BE2C (cell line): ENCODE measurements around the gene PRDM16.

Experiments used
- DNase-seq: peaks from one replicate; pipeline ENCODE4 v3.0.0-alpha.2; 2020
- H3K27me3 ChIP-seq: fragments of 250-450 bp; sonication (Bioruptor Pico); 2 replicates; pipeline ENCODE4 v1.5.1; 2020; ENCODE audit warnings: mild to moderate bottlenecking
- H3K36me3 ChIP-seq: fragments of 250-450 bp; sonication (Bioruptor Pico); 2 replicates; pipeline ENCODE4 v1.5.1; 2020; ENCODE audit warnings: mild to moderate bottlenecking
- H3K4me1 ChIP-seq: fragments of 250-450 bp; sonication (Bioruptor Pico); 2 replicates; pipeline ENCODE4 v1.5.1; 2020
- H3K4me3 ChIP-seq: 2 replicates; pipeline ENCODE4 v1.5.1; 2011; ENCODE audit warnings: low read depth, low read length
- H3K9me3 ChIP-seq: fragments of 250-450 bp; sonication (Bioruptor Pico); 2 replicates; pipeline ENCODE4 v1.5.1; 2020
- TF ChIP-seq, protein P1 (sequence below): IDR thresholded peaks from 2 replicates; pipeline ENCODE4 v1.5.1; 2012; ENCODE audit warnings: mild to moderate bottlenecking, low read depth, low read length

The PRDM16 gene

DNA sequence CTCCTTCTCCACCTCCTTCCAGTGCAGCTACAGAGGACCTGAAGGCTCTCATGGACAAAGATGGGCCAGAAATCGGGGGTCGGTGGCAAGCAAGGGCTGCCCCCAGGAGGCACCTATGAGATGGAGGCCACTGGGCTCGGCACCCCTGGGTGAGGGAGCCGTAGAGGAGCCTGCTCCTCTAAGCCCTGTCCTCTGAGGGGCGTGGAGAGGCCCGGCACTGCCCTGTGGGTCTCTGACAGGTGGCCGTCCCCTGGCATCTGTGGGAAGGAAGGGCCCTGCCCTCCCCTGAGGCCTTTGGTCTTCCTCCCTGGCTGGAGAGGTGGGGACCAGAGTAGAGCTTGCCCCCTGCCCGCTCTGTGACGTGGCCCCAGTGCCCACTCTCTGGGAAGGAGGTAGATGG is 30.9 kb downstream of the PRDM16 start:
- TF ChIP-seq, protein P1, sequence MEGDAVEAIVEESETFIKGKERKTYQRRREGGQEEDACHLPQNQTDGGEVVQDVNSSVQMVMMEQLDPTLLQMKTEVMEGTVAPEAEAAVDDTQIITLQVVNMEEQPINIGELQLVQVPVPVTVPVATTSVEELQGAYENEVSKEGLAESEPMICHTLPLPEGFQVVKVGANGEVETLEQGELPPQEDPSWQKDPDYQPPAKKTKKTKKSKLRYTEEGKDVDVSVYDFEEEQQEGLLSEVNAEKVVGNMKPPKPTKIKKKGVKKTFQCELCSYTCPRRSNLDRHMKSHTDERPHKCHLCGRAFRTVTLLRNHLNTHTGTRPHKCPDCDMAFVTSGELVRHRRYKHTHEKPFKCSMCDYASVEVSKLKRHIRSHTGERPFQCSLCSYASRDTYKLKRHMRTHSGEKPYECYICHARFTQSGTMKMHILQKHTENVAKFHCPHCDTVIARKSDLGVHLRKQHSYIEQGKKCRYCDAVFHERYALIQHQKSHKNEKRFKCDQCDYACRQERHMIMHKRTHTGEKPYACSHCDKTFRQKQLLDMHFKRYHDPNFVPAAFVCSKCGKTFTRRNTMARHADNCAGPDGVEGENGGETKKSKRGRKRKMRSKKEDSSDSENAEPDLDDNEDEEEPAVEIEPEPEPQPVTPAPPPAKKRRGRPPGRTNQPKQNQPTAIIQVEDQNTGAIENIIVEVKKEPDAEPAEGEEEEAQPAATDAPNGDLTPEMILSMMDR, result no peak
- H3K9me3 ChIP-seq, result no peaks in the 10 kb centered on the region
- DNase-seq, result no peak
- no peaks in the 10 kb centered on the region for H3K4me1 ChIP-seq
- H3K27me3 ChIP-seq, result peaks cover 8% of the 10 kb centered on the region; the same call in 1 of the 2 replicates
- H3K36me3 ChIP-seq, result no peaks in the 10 kb centered on the region
- H3K4me3 ChIP-seq, result no peak overlapping the region

DNA sequence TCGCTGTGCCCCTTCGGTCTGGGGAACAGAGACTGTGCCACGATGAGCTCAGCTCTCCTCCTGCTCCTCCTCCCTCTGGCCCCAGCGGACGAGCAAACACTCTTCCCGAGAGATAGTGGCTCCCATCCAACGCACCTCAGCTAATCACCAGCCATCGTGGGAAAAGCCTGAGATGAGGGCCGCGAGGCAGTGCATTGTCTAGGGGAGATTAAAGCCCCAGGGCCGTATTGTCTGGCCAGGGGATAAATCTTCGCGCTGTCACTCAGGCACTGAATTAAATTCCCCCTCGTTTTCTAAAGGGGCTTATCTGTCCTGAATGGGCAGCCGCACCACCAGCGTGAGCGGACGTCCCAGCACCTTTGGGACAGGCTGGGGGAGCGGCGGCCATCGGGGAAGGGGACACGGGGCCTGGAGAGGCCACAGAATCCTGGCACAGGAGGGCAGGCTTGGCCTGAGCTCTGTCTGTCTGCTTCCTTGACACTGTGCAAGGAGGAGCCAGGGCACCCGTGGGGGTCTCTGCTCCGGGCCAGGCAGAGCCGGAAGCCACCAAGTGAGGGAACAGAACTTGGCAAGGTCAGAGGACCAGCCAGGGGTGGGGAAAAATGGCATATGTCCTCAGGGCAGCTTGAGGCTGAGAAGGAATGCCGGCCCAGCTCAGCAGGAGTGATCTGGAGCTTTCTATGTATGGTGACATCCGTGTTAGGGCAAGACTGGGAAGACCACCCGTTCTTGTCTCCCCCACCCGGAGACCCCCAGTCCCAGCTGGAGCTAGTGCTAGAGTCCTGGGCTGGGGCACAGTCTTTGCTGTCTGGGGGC is 32.3 kb downstream of the PRDM16 start:
- H3K36me3 ChIP-seq, result no peaks in the 10 kb centered on the region
- no peaks in the 10 kb centered on the region for H3K4me1 ChIP-seq
- H3K27me3 ChIP-seq, result peaks cover 8% of the 10 kb centered on the region; the same call in 1 of the 2 replicates
- TF ChIP-seq, protein P1, result no peak
- H3K4me3 ChIP-seq, result no peak overlapping the region
- no peaks in the 10 kb centered on the region for H3K9me3 ChIP-seq
- no peak for DNase-seq

DNA sequence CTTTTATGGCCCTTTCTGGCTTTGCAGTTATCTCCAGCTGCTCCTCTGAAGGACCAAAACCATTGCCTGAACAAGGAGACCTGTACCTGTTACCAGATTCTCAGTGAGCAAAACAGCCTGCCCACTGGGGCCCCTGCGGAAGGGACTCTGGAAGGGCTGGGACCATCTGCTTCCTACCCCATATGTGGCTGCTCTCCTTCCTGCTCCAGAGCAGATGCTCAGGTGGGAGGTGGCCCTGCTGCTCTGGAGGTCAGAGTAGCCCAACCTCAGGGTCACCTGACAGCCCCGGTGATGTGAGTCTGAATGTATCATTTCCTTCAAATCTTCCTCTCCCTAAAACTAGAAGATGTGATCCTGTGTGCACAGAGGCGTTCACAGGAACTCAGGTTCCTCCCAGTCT is 33.6 kb downstream of the PRDM16 start:
- no peak for DNase-seq
- H3K9me3 ChIP-seq, result no peaks in the 10 kb centered on the region
- peaks cover 8% of the 10 kb centered on the region; the same call in 1 of the 2 replicates for H3K27me3 ChIP-seq
- TF ChIP-seq, protein P1, result no peak
- H3K4me1 ChIP-seq, result no peaks in the 10 kb centered on the region
- no peaks in the 10 kb centered on the region for H3K36me3 ChIP-seq
- no peak overlapping the region for H3K4me3 ChIP-seq

DNA sequence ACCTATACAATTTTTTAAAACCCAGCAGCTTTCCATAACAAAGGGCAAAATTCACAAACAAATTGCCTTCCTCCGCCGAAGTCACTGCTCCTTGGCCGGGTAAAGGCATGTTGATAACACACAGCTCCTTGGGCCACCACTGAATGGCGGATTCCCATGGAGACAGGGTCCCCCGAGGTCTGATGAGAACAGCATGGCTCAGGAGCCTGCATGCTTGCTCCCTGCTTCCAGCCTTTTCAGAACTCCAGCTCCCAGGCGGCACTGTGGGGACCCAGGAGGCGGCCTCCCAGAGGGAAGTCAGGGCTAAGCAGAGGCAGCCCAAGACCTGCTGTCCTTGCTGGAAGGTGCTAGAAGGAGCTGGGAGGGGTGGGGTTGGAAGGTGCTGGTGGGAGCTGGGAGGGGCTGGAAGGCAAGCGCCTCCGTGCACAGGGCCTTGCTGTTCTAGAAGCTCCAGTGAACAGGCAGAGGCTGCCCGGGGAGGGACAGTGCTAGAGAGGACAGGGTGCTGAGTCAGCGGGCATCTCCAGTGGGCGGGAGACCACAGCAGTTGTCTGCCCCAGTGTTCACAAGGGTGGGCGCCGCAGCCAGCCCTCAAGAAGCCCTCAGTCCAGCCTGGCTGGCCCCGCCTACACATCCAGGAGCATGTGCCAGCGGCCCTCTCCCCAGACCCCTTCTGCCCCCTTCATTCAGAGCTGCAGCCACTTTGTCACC is 35.1 kb downstream of the PRDM16 start:
- no peaks in the 10 kb centered on the region for H3K4me1 ChIP-seq
- no peak for DNase-seq
- H3K9me3 ChIP-seq, result no peaks in the 10 kb centered on the region
- no peaks in the 10 kb centered on the region for H3K36me3 ChIP-seq
- no peak overlapping the region for H3K4me3 ChIP-seq
- TF ChIP-seq, protein P1, result no peak
- peaks cover 8% of the 10 kb centered on the region; the same call in 1 of the 2 replicates for H3K27me3 ChIP-seq

DNA sequence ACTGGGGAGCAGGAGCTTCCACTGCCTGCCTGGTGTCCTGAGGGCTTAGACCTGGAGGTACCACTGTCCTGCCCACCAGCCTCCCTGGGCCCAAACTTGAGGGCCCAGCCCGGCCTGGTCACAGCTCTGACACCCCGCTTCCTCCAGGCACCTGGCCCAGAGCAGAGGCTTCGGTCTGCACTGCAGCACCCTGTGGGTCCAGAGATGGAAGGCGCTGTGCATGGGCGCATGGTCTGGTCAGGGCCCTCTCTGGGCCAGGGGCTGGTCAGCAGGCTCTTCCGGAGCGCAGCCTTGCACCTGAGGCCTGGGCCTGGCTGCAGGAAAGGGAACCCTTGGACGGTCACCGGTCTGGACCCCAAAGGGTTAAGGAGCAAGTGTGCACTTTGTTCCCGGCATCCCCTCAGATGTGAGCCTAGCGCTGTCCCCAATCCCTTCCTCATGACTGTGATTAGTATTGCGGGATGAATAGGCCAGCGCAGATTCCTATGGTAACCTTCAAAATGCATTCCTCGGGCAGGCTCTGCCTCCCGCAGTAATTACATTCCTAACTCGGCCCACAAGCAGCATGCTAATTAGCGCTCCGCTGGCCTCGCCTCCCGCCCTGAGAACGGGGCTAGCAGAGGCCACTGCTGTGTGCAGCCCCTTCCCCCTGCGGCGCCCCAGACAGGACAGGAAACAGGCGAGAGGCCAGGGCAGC is 36.3 kb downstream of the PRDM16 start:
- Histone ChIP-seq H3K27me3 (peaks cover 8% of the 10 kb centered on the region; the same call in 1 of the 2 replicates), H3K9me3 (no peaks in the 10 kb centered on the region), H3K4me1 (no peaks in the 10 kb centered on the region), H3K36me3 (no peaks in the 10 kb centered on the region), H3K4me3 (no peak overlapping the region)
- TF ChIP-seq, protein P1, result no peak
- DNase-seq, result no peak
